Measurements from ENCODE around the gene MRPL54.

The MRPL54 gene
- long read RNA-seq, donor 1, transcript MRPL54-201 (3 exons, 626 nt), result major isoform, 55 of 63 reads
- long read RNA-seq, donor 1, partial matches to known transcripts, result 8 of 63 reads
- long read RNA-seq, donor 1, other reads (novel, unspliced or antisense), result 0 of 63 reads
- long read RNA-seq, donor 2, transcript MRPL54-201 (3 exons, 626 nt), result major isoform, 33 of 33 reads
- long read RNA-seq, donor 2, partial matches to known transcripts, result 0 of 33 reads
- long read RNA-seq, donor 2, other reads (novel, unspliced or antisense), result 0 of 33 reads
- long read RNA-seq, donor 3, transcript MRPL54-201 (3 exons, 626 nt), result major isoform, 15 of 15 reads
- long read RNA-seq, donor 3, partial matches to known transcripts, result 0 of 15 reads
- long read RNA-seq, donor 3, other reads (novel, unspliced or antisense), result 0 of 15 reads
- long read RNA-seq, donor 4, transcript MRPL54-201 (3 exons, 626 nt), result major isoform, 18 of 18 reads
- long read RNA-seq, donor 4, partial matches to known transcripts, result 0 of 18 reads
- long read RNA-seq, donor 4, other reads (novel, unspliced or antisense), result 0 of 18 reads
- long read RNA-seq, donor 5, transcript MRPL54-201 (3 exons, 626 nt), result major isoform, 50 of 50 reads
- long read RNA-seq, donor 5, partial matches to known transcripts, result 0 of 50 reads
- long read RNA-seq, donor 5, other reads (novel, unspliced or antisense), result 0 of 50 reads
- long read RNA-seq, donor 6, transcript MRPL54-201 (3 exons, 626 nt), result major isoform, 30 of 30 reads
- long read RNA-seq, donor 6, partial matches to known transcripts, result 0 of 30 reads
- long read RNA-seq, donor 6, other reads (novel, unspliced or antisense), result 0 of 30 reads
- long read RNA-seq, donor 7, result 0 reads
- long read RNA-seq, donor 8, transcript MRPL54-201 (3 exons, 626 nt), result major isoform, 25 of 25 reads
- long read RNA-seq, donor 8, partial matches to known transcripts, result 0 of 25 reads
- long read RNA-seq, donor 8, other reads (novel, unspliced or antisense), result 0 of 25 reads

DNA sequence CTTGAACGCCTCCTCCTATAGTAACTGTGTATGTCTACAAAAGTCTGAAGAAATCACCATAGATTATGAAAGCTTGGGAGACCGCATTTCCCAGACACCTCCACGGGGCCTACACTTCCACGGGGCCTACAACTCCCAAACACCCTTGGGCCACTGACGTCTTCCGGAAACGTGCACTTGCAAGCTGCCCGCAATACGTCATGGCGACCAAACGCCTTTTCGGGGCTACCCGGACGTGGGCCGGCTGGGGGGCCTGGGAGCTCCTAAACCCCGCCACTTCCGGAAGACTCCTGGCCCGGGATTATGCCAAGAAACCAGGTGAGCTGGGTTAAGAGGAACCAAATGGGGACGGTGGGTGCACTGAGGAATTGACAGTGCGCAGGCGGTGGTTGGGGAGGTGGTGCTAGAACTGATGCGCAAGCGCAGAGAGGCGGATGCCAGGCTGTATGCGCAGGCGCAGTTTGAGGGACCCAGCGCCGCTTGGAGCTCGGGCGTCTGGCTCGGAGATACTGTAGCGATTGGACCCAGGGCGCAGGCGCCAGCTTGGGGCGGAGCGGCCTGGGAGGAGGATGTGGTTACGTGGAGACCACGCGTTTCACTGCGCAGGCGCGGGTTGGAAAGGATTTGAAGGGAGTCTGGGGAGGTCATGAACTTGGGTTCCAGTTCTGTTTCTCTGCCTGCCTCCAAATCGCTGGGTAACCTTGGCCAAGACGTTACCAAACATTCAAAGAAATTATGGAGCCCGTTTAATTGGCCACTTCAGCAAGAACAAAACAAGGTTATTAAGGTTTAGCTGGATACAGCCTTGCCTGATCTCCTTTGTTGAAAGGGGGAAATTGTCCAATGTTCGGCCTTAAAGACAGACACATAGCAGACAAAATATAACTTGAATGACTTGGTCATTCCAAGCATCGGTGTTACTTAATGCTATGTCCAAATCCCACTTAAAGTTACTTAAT, at the start of gene MRPL54:
TSS of gene MRPL54 (plus strand) at position 182 of the 959 bp plus-strand sequence. CDS start at position 201, 19 bp downstream.
- peak; percentile 100 for DNase-seq

DNA sequence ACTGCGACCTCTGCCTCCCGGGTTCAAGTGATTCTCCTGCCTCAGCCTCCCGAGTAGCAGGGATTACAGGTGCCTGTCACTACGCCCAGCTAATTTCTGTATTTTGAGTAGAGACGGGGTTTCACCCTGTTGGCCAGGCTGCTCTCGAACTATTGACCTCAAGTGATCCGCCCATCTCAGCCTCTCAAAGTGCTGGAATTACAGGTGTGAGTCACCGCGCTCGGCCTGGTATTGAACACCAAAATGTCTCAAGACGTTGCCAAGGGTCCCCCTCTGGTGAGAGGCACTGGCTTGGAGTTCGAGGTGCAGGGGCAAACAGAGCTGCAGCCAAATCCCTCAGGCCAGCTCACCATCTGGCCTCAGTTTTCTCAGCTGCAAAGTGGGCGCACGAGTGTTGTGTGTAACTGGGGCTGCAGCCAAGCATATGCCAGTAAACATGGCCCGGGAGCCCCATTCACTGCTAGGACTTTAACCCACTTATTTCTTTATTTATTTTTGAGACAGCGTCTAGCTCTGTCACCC, 46.3 kb upstream of the MRPL54 start:
- DNase-seq, result no peak

- DNase-seq, result no peak
These were observed 42.6 kb upstream of the MRPL54 start for GRCh38 chr19:3719868-3720267.

DNA sequence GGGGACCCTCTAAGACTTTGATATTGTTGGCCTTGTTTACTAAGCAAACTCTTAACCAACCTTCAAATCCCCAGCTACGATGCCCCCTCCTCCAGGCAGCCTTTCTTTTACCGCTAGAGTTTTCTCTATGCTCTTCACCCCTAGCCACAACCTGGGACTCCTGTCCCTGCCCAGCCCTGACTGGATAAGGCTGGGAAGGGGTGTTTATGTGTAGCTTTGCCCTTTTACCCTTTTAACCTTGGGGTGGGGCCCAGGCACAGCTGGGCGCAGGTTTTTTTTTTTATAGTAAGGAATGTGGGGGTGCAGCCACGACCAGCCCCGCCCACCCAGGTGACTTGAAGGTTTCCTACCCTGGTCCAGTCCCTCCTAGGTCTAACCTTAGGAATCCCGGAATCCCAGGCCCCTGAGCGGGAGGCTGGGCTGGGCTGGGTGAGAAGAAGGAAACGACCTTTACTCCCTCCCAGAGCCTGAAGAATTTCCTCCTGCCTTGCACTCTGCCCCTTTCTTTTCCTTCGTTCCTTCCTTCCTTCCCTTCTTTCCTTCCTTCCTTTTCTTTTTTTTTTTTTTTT, 42.0 kb upstream of the MRPL54 start:
- DNase-seq, result no peak

DNA sequence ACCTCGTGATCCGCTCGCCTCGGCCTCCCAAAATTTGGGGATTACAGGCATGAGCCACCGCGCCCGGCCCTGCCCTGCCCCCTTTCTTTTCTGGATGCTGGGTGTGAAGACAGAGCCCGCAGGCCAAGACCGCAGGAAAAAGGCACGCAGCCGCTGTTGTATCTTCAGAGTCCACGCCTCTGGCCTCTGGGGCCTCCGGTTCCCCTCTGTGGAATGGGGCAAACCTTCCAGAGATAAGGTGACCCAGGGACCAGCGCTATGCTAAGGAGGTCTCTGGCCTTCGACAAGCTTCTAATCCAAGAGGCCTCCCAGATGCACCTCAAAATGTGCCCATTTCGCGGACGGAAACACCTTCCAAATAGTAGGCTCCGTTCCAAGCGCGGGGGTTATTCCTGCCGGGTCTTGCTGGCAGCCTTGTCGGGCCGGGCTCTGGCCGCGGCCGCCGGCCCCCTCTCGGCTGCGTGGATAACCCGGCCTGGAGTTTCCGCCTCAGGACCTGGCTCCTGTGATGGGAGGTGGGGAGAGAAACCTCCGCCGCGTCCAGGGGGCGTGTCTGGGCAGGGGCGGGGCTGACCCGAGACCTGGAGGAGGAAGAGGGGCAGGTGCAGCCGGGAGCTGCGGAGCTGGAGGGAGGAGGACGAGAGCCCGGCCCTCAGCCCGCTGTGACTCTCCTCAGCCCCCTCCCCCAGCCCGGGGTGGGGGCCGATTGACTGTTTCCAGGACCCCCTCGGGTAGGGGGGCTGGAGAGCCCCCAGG, 41.2 kb upstream of the MRPL54 start:
- peak; percentile 87 for DNase-seq

DNA sequence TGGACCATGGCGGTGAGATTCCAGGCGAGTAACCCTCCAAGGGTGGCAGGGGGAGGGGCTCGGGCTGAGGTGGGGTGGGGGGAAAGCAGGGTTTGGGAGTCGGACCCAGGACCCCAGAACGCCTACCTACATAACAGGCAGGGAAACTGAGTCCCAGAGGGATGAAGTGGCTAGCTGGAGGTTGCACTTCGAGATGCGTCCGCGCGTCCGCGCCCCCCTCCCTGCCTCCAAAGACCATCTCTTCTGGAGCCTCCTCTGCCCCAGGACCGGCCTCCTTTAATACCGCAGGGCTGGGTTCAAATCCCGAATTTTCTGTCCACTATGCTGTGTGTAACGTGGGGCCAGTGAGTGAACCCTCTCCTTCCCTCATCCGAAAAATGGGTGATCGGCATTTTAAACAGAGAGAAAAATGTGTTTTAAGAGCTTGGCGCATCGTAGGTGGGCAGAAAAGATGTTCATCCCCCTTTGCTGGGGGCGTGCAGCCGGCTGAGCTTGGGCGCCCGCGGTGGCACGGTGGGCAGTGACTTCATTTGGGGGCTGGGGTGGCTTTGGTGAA, 40.5 kb upstream of the MRPL54 start:
- no peak for DNase-seq

- DNase-seq, result no peak
These were observed 39.9 kb upstream of the MRPL54 start for GRCh38 chr19:3722443-3723109.

DNA sequence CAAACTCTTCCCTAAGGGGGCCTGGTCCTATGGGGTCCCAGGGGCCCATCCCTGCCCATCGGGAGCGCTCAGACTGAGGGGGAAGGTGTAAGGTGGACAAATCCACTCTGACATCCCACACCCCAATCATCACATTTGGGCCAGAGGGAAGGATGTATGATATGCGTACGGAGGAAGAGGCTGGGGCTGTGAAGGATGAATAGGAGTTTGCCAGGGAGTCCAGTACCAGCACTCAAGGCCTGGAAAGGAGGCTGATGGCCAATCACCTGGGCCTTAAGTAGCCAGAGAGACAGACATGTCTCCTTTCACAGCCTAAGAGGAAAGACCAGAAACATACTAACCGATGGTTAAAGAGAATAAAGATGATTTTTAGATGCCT, 39.4 kb upstream of the MRPL54 start:
- no peak for DNase-seq

DNA sequence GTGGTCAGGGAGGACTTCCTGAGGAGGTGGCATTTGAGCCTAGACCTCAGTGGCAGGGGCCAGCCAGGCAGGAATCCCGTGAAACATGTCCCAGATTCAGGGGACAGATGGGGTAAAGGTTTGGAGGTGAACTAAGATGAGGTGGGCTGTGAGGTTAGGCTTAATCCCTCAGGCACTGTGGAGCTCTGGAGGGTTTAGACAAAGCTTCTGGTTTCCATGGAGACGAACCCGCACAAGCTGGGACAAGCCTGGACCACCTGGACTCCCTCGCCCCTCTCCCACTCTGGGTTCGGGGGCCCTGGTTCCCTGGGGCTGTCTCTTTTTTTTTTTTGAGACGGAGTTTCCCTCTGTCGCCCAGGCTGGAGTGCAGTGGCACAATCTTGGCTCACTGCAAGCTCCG, 38.6 kb upstream of the MRPL54 start:
- DNase-seq, result no peak

GRCh38 chr19:3725121-3725520, 37.4 kb upstream of the MRPL54 start:
- no peak for DNase-seq

DNA sequence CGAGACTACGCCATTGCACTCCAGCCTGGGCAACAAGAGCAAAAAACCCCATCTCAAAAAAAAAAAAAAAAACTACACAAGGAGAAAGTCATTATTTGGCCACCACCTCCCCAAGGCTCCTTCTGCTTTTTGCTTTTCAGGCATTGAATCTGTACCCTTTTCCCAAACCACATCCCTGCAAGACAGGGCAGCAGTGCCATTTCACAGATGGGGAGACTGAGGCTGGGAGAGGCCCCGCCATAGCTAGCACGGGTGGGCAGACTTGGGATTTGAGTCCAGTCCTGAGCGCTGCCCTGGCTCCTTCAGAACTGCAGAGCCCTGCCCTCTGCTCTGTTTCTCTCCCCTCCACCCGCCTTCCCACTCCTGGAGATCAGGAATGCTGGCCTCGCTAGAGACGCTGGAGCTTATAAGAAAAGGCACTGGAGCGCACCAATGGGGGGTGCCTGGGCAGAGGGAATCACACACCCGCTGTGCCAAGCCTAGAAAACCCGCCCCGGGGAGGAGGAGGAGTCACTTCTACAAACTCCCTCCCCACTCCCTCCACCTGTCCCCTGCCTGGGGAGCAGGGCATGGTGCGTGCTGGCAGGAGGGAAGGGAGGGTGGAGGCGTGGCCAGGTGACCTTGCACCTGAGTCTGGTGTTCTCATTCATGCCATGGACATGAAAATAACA, 36.7 kb upstream of the MRPL54 start:
- peak; percentile 37 for DNase-seq

DNA sequence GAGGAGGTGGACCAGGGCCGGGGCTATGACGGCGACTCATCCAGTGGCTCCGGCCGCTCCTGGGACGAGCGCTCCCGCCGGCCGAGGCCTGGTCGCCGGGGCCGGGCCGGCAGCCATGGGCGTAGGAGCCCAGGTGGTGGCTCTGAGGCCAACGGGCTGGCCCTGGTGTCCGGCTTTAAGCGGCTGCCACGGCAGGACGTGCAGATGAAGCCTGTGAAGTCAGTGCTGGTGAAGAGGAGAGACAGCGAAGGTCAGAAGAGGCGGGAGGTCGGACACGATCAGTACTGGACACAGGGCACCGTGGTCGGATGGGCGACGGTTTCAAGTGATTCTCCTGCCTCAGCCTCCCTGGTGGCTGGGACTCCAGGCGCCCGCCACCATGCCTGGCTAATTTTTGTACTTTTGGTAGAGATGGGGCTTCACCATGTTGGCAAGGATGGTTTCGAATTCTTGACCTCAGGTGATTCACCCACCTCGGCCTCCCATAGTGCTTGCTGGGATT, 32.0 kb upstream of the MRPL54 start:
- DNase-seq, result no peak

GRCh38 chr19:3732108-3732507, 30.4 kb upstream of the MRPL54 start:
- DNase-seq, result no peak

DNA sequence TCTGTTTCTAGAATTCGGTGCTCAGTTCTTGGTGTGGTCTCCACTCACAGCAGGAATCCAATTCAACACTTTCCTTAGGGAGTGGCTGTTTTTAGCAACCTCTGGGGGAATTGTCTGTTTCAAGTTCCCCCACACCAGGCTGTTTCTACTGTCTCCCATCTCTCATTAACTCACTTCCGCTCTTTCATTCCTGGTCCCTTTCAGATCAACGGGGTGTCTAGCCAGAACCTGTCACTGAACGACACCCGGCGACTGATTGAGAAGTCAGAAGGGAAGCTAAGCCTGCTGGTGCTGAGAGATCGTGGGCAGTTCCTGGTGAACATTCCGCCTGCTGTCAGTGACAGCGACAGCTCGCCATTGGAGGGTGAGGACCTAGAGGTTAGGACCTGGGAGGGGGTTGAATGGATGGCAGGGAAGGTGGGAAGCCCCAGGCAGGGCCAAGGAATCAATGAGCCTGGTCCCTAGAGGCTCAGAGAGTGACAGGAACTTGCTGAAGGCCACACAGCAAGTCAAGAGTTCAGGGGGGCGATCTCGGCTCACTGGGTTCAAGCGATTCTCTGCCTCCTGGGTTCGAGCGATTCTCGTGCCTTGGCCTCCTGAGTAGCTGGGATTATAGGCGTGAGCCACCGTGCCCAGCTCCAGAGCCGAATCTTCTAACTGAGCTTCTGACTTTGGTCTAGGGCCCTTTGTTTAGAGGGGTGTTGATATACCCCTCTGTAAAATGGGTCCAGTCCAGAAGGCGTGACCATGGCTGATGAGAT, 28.8 kb upstream of the MRPL54 start:
- DNase-seq, result no peak

- no peak for DNase-seq
These were observed 28.2 kb upstream of the MRPL54 start for GRCh38 chr19:3734310-3734600.

GRCh38 chr19:3736106-3736724, 26.3 kb upstream of the MRPL54 start:
- no peak for DNase-seq

- DNase-seq, result no peak
These were observed 24.8 kb upstream of the MRPL54 start for GRCh38 chr19:3737487-3738205.
